ENCODE results near the gene BMP8A.
"Not testable (repeated sequence)": the region's sequence is repeated elsewhere in the genome, so short reads cannot be mapped to it uniquely, and the experiment has no call there.

The BMP8A gene

DNA sequence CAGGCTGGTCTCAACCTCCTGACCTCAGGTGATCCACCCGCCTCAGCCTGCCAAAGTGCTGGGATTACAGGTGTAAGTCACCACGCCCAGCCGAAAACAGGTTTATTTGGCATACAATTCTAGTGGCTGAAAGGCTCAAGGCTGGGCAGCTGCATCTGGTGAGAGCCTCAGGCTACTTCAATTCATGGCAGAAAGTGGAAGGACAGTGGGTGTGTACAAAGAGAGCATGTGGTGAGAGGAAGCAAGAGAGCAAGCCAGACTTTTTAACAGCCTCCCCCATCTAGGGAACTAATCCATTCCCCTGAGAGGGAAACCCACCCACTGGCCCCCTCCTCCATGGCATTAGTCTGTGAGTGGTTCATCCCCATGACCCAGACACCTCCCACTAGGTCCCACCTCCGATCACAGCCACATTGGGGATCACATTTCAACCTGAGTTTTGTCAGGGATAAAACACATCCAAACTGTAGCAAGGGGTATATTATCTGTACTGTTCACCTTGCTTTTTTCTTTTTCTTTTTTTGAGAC, 9.5 kb downstream of the BMP8A start:
- TF ChIP-seq EZH2phosphoT487 (IDR thresholded peaks at IDR 0.05; ENCODE audit: low read length) (no peak), EZH2 (optimal IDR thresholded peaks at IDR 0.05; ENCODE audit: low read depth, low read length) (no peak)
- TF ChIP-seq, protein P1, sequence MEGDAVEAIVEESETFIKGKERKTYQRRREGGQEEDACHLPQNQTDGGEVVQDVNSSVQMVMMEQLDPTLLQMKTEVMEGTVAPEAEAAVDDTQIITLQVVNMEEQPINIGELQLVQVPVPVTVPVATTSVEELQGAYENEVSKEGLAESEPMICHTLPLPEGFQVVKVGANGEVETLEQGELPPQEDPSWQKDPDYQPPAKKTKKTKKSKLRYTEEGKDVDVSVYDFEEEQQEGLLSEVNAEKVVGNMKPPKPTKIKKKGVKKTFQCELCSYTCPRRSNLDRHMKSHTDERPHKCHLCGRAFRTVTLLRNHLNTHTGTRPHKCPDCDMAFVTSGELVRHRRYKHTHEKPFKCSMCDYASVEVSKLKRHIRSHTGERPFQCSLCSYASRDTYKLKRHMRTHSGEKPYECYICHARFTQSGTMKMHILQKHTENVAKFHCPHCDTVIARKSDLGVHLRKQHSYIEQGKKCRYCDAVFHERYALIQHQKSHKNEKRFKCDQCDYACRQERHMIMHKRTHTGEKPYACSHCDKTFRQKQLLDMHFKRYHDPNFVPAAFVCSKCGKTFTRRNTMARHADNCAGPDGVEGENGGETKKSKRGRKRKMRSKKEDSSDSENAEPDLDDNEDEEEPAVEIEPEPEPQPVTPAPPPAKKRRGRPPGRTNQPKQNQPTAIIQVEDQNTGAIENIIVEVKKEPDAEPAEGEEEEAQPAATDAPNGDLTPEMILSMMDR (IDR thresholded peaks at IDR 0.05; ENCODE audit: low read length): no peak
- no peak overlapping the region for H2AFZ ChIP-seq (ENCODE audit: low read length)
- peak; percentile 16 for DNase-seq
- no peak overlapping the region for H3K9ac ChIP-seq (ENCODE audit: low read length)
- H3K4me3 ChIP-seq (ENCODE audit: low read length): no peak overlapping the region
- no peak overlapping the region for H3K4me2 ChIP-seq (ENCODE audit: low read depth, low read length)
- H3K79me2 ChIP-seq (ENCODE audit: low read length): peaks cover 84% of the 10 kb centered on the region
- no peaks in the 10 kb centered on the region for H3K27me3 ChIP-seq (replicated peaks; ENCODE audit: insufficient read depth, low read length)
- H3K9me3 ChIP-seq (replicated peaks; ENCODE audit: insufficient read depth, low read length): no peaks in the 10 kb centered on the region
- H3K4me1 ChIP-seq (ENCODE audit: low read length): peaks cover 7% of the 10 kb centered on the region; the same call in 1 of the 2 replicates
- H3F3A ChIP-seq (ENCODE audit: insufficient read depth, low read length): no peaks in the 10 kb centered on the region
- H3K27ac ChIP-seq (ENCODE audit: low read length): no peak overlapping the region
- no peaks in the 10 kb centered on the region for H4K20me1 ChIP-seq (ENCODE audit: insufficient read depth, low read length)
- H3K9me2 ChIP-seq (replicated peaks; ENCODE audit: insufficient read depth, low read length): no peaks in the 10 kb centered on the region
- H3K36me3 ChIP-seq (replicated peaks; ENCODE audit: insufficient read depth, low read length): no peaks in the 10 kb centered on the region

DNA sequence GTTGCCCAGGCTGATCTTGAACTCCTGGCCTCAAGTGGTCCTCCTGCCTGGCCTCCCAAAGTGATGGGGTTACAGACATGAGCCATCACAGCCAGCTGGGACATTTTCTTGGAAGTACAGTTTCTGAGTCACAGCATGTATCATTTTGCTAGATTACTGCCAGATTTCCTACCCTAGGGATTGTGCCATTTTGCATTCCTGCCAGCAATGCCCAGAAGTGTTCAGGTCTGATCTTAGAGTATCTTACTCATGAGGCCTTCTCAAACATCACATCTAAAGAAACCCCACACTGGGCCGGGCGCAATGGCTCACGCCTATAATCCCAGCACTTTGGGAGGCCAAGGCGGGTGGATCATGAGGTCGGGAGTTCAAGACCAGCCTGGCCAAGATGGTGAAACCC, 10.2 kb downstream of the BMP8A start:
- H3K4me2 ChIP-seq (ENCODE audit: low read depth, low read length): no peak overlapping the region
- no peak overlapping the region for H2AFZ ChIP-seq (ENCODE audit: low read length)
- H3K79me2 ChIP-seq (ENCODE audit: low read length): peaks cover 88% of the 10 kb centered on the region
- no peaks in the 10 kb centered on the region for H4K20me1 ChIP-seq (ENCODE audit: insufficient read depth, low read length)
- DNase-seq: no peak
- H3K9ac ChIP-seq (ENCODE audit: low read length): no peak overlapping the region
- H3F3A ChIP-seq (ENCODE audit: insufficient read depth, low read length): 0 out of 2 replicates have a peak, but pooled peaks cover 2% of the 10 kb centered on the region
- no peaks in the 10 kb centered on the region for H3K9me2 ChIP-seq (replicated peaks; ENCODE audit: insufficient read depth, low read length)
- TF ChIP-seq, protein P1 (IDR thresholded peaks at IDR 0.05; ENCODE audit: low read length): no peak
- TF ChIP-seq EZH2phosphoT487 (IDR thresholded peaks at IDR 0.05; ENCODE audit: low read length): no peak
- TF ChIP-seq EZH2 (optimal IDR thresholded peaks at IDR 0.05; ENCODE audit: low read depth, low read length): no peak
- no peak overlapping the region for H3K27ac ChIP-seq (ENCODE audit: low read length)
- no peaks in the 10 kb centered on the region for H3K27me3 ChIP-seq (replicated peaks; ENCODE audit: insufficient read depth, low read length)
- no peaks in the 10 kb centered on the region for H3K9me3 ChIP-seq (replicated peaks; ENCODE audit: insufficient read depth, low read length)
- no peaks in the 10 kb centered on the region for H3K36me3 ChIP-seq (replicated peaks; ENCODE audit: insufficient read depth, low read length)
- no peak overlapping the region for H3K4me3 ChIP-seq (ENCODE audit: low read length)
- peaks cover 14% of the 10 kb centered on the region for H3K4me1 ChIP-seq (ENCODE audit: low read length)

DNA sequence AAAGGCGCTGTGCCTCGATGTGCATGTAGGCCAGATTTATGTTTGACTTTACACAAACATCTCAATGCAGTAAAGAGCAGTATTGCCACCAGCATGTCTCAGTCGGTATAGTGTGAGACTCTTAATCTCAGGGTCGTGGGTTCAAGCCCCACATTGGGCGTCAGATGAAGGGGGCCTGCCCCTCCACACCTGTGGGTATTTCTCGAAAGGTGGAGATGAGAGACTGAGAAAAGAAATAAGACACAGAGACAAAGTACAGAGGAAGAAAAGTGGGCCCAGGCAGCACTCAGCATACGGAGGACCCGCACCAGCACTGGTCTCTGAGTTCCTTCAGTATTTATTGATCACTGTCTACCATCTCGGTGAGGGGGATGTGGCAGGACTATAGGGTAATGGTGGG, 13.0 kb downstream of the BMP8A start:
- H3K36me3 ChIP-seq (replicated peaks; ENCODE audit: insufficient read depth, low read length); H3K9me2 ChIP-seq (replicated peaks; ENCODE audit: insufficient read depth, low read length); H3K4me2 ChIP-seq (ENCODE audit: low read depth, low read length); H2AFZ ChIP-seq (ENCODE audit: low read length); H3K27ac ChIP-seq (ENCODE audit: low read length); H3K9me3 ChIP-seq (replicated peaks; ENCODE audit: insufficient read depth, low read length); H3K9ac ChIP-seq (ENCODE audit: low read length); H3K4me3 ChIP-seq (ENCODE audit: low read length); H3K27me3 ChIP-seq (replicated peaks; ENCODE audit: insufficient read depth, low read length); DNase-seq; H4K20me1 ChIP-seq (ENCODE audit: insufficient read depth, low read length): not testable (repeated sequence)
- peaks cover 78% of the 10 kb centered on the region for H3K79me2 ChIP-seq (ENCODE audit: low read length)
- H3K4me1 ChIP-seq (ENCODE audit: low read length): peaks cover 41% of the 10 kb centered on the region
- H3F3A ChIP-seq (ENCODE audit: insufficient read depth, low read length): peaks cover 29% of the 10 kb centered on the region

DNA sequence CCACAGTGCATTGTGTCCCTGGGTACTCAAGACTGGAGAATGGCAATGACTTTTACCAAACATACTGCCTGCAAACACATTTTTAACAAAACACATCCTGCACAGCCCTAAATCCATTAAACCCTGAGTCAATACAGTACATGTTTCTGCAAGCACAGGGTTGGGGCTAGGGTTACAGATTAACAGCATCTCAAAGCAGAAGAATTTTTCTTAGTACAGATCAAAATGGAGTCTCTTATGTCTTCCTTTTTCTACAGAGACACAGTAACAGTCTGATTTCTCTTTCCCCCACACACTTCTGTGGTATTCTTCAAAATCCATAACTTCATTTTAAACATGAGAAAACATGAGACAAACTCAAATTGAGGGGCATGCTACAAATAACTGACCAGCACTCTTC, 13.9 kb downstream of the BMP8A start:
- TF ChIP-seq EZH2 (optimal IDR thresholded peaks at IDR 0.05; ENCODE audit: low read depth, low read length) (no peak), EZH2phosphoT487 (IDR thresholded peaks at IDR 0.05; ENCODE audit: low read length) (no peak)
- TF ChIP-seq, protein P1 (IDR thresholded peaks at IDR 0.05; ENCODE audit: low read length): no peak
- DNase-seq: no peak
- H3K27ac ChIP-seq (ENCODE audit: low read length): no peak overlapping the region
- H3K9me2 ChIP-seq (replicated peaks; ENCODE audit: insufficient read depth, low read length): no peaks in the 10 kb centered on the region
- peaks cover 45% of the 10 kb centered on the region for H3K4me1 ChIP-seq (ENCODE audit: low read length)
- H3K9me3 ChIP-seq (replicated peaks; ENCODE audit: insufficient read depth, low read length): no peaks in the 10 kb centered on the region
- H3K9ac ChIP-seq (ENCODE audit: low read length): no peak overlapping the region
- H3F3A ChIP-seq (ENCODE audit: insufficient read depth, low read length): peaks cover 33% of the 10 kb centered on the region
- H3K79me2 ChIP-seq (ENCODE audit: low read length): peaks cover 70% of the 10 kb centered on the region
- no peaks in the 10 kb centered on the region for H3K27me3 ChIP-seq (replicated peaks; ENCODE audit: insufficient read depth, low read length)
- H3K4me3 ChIP-seq (ENCODE audit: low read length): no peak overlapping the region
- H3K36me3 ChIP-seq (replicated peaks; ENCODE audit: insufficient read depth, low read length): no peaks in the 10 kb centered on the region
- no peak overlapping the region for H3K4me2 ChIP-seq (ENCODE audit: low read depth, low read length)
- H4K20me1 ChIP-seq (ENCODE audit: insufficient read depth, low read length): no peaks in the 10 kb centered on the region
- H2AFZ ChIP-seq (ENCODE audit: low read length): no peak overlapping the region
